ENCODE measurements around the gene RBM4B.

RBM4B gene

DNA sequence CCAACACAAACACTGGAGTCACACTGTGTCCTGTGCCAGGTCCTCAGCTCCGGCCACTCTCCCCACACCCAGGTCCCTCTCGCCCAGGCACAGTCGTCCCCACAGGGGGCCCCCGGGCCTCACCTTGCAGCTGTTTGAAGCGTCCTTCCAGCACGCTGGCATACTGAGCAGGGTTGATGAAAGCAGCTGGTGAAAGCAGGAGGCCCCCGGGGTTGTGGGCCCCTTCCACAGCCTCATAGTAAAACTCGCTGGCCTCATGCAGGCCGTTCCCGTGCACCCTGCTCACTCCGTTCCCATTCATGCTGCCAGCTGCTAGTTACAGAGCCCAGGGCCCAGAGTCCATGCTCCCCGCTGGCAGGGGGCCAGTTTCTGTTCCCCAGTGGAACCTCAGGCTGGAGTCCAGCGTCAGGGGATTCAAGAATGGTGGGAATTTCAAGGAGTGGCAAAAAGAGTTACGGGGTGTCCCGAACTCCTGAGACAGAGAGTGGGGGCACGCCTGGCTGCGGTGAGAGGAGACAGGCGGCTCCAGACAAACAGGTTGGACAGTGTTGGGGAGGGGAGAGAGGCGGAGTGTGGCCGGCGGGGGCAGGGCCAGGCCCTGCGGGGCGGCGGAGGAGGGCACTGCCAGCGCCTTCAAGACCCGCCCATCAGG lies 40.8 kb upstream of the RBM4B start:
- no peak overlapping the region for H3K27ac ChIP-seq (ENCODE audit: low read length)
- H3K36me3 ChIP-seq (replicated peaks; ENCODE audit: insufficient read depth, low read length), result no peaks in the 10 kb centered on the region
- no peaks in the 10 kb centered on the region for H3K9me3 ChIP-seq (replicated peaks; ENCODE audit: insufficient read depth, low read length)
- no peaks in the 10 kb centered on the region for H3K27me3 ChIP-seq (replicated peaks; ENCODE audit: insufficient read depth, low read length)
- no peaks in the 10 kb centered on the region for H3K79me2 ChIP-seq (ENCODE audit: low read length)
- TF ChIP-seq EZH2 (optimal IDR thresholded peaks at IDR 0.05; ENCODE audit: low read depth, low read length) (no peak), EZH2phosphoT487 (IDR thresholded peaks at IDR 0.05; ENCODE audit: low read length) (no peak)
- TF ChIP-seq, protein P1, sequence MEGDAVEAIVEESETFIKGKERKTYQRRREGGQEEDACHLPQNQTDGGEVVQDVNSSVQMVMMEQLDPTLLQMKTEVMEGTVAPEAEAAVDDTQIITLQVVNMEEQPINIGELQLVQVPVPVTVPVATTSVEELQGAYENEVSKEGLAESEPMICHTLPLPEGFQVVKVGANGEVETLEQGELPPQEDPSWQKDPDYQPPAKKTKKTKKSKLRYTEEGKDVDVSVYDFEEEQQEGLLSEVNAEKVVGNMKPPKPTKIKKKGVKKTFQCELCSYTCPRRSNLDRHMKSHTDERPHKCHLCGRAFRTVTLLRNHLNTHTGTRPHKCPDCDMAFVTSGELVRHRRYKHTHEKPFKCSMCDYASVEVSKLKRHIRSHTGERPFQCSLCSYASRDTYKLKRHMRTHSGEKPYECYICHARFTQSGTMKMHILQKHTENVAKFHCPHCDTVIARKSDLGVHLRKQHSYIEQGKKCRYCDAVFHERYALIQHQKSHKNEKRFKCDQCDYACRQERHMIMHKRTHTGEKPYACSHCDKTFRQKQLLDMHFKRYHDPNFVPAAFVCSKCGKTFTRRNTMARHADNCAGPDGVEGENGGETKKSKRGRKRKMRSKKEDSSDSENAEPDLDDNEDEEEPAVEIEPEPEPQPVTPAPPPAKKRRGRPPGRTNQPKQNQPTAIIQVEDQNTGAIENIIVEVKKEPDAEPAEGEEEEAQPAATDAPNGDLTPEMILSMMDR (IDR thresholded peaks at IDR 0.05; ENCODE audit: low read length), result no peak
- no peak overlapping the region for H3K4me3 ChIP-seq (ENCODE audit: low read length)
- H3K9me2 ChIP-seq (replicated peaks; ENCODE audit: insufficient read depth, low read length), result no peaks in the 10 kb centered on the region
- H3K4me2 ChIP-seq (ENCODE audit: low read depth, low read length), result no peak overlapping the region
- no peak for DNase-seq
- no peak overlapping the region for H3K9ac ChIP-seq (ENCODE audit: low read length)
- H2AFZ ChIP-seq (ENCODE audit: low read length), result no peak overlapping the region
- H3F3A ChIP-seq (ENCODE audit: insufficient read depth, low read length), result no peaks in the 10 kb centered on the region
- H3K4me1 ChIP-seq (ENCODE audit: low read length), result no peaks in the 10 kb centered on the region
- no peaks in the 10 kb centered on the region for H4K20me1 ChIP-seq (ENCODE audit: insufficient read depth, low read length)

- no peak overlapping the region for H3K9ac ChIP-seq (ENCODE audit: low read length)
- TF ChIP-seq EZH2 (optimal IDR thresholded peaks at IDR 0.05; ENCODE audit: low read depth, low read length) (no peak), EZH2phosphoT487 (IDR thresholded peaks at IDR 0.05; ENCODE audit: low read length) (no peak)
- TF ChIP-seq, protein P1 (IDR thresholded peaks at IDR 0.05; ENCODE audit: low read length), result no peak
- H3K4me3 ChIP-seq (ENCODE audit: low read length), result no peak overlapping the region
- no peak for DNase-seq
- no peaks in the 10 kb centered on the region for H3K9me2 ChIP-seq (replicated peaks; ENCODE audit: insufficient read depth, low read length)
- no peaks in the 10 kb centered on the region for H4K20me1 ChIP-seq (ENCODE audit: insufficient read depth, low read length)
- H3K27me3 ChIP-seq (replicated peaks; ENCODE audit: insufficient read depth, low read length), result no peaks in the 10 kb centered on the region
- H3K4me1 ChIP-seq (ENCODE audit: low read length), result no peaks in the 10 kb centered on the region
- H3K36me3 ChIP-seq (replicated peaks; ENCODE audit: insufficient read depth, low read length), result no peaks in the 10 kb centered on the region
- H3K79me2 ChIP-seq (ENCODE audit: low read length), result no peaks in the 10 kb centered on the region
- H2AFZ ChIP-seq (ENCODE audit: low read length), result no peak overlapping the region
- H3F3A ChIP-seq (ENCODE audit: insufficient read depth, low read length), result no peaks in the 10 kb centered on the region
- no peak overlapping the region for H3K4me2 ChIP-seq (ENCODE audit: low read depth, low read length)
- no peaks in the 10 kb centered on the region for H3K9me3 ChIP-seq (replicated peaks; ENCODE audit: insufficient read depth, low read length)
- no peak overlapping the region for H3K27ac ChIP-seq (ENCODE audit: low read length)
These were observed 40.2 kb upstream of the RBM4B start for GRCh38 chr11:66717925-66718319.

DNA sequence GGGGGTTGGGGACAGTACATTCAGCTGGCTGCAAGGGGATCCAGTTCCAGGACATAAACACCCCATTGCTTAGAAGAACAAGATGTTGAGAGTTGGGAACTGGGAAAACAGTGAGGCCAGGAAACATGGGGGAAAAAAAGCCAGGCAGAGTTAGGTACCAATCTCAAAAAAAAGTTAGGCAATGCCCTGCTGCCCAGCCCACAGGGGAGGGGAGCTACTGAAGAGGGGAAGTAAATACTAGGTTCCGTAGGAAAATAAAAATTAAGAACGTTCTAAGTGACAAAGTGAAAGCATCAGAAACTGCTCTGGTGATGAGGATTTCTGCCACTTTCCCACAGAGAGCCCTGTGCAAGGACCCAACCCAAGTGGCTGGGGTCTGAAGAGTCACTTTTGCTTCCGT lies 39.3 kb upstream of the RBM4B start:
- Histone ChIP-seq H3K36me3 (replicated peaks; ENCODE audit: insufficient read depth, low read length) (no peaks in the 10 kb centered on the region), H3F3A (ENCODE audit: insufficient read depth, low read length) (no peaks in the 10 kb centered on the region), H3K27me3 (replicated peaks; ENCODE audit: insufficient read depth, low read length) (no peaks in the 10 kb centered on the region), H3K4me2 (ENCODE audit: low read depth, low read length) (no peak overlapping the region), H3K9me3 (replicated peaks; ENCODE audit: insufficient read depth, low read length) (no peaks in the 10 kb centered on the region), H3K4me1 (ENCODE audit: low read length) (no peaks in the 10 kb centered on the region), H3K9ac (ENCODE audit: low read length) (no peak overlapping the region), H3K79me2 (ENCODE audit: low read length) (no peaks in the 10 kb centered on the region), H3K27ac (ENCODE audit: low read length) (no peak overlapping the region), H4K20me1 (ENCODE audit: insufficient read depth, low read length) (no peaks in the 10 kb centered on the region), H3K4me3 (ENCODE audit: low read length) (no peak overlapping the region), H2AFZ (ENCODE audit: low read length) (no peak overlapping the region), H3K9me2 (replicated peaks; ENCODE audit: insufficient read depth, low read length) (no peaks in the 10 kb centered on the region)
- DNase-seq, result no peak
- TF ChIP-seq, protein P1 (IDR thresholded peaks at IDR 0.05; ENCODE audit: low read length), result no peak
- TF ChIP-seq EZH2phosphoT487 (IDR thresholded peaks at IDR 0.05; ENCODE audit: low read length) (no peak), EZH2 (optimal IDR thresholded peaks at IDR 0.05; ENCODE audit: low read depth, low read length) (no peak)
